Activated T-helper 17 cell treated with anti-CD3 and anti-CD28 coated beads, Interleukin-2, amount 50 U/mL, for 72 hours (primary cell): Measurements from ENCODE around the gene SLC9B1. TPM values are rescaled to one million over a fixed set of nuclear protein-coding genes. Genes with fewer than 3 reads are reported as not detected.
"Not testable (repeated sequence)": the region's sequence is repeated elsewhere in the genome, so short reads cannot be mapped to it uniquely, and the experiment has no call there.

Experiments
- ATAC-seq: fragments of 150-1000 bp; cut with Tn5 transposase; replicated peaks from 2 replicates; pipeline ENCODE4 v1.10.0; 2021; ENCODE audit warnings: mild to moderate bottlenecking, moderate library complexity
- H3K27ac Mint-ChIP-seq: one replicate; pipeline ENCODE4 v1.8.0; 2022; ENCODE audit warnings: mixed read lengths
- H3K27me3 Mint-ChIP-seq: one replicate; pipeline ENCODE4 v1.8.0; 2022; ENCODE audit warnings: mixed read lengths
- H3K36me3 Mint-ChIP-seq: one replicate; pipeline ENCODE4 v1.8.0; 2022; ENCODE audit warnings: low read depth, mild to moderate bottlenecking, mixed read lengths
- H3K4me1 Mint-ChIP-seq: one replicate; pipeline ENCODE4 v1.8.0; 2022; ENCODE audit warnings: mixed read lengths
- H3K4me3 Mint-ChIP-seq: one replicate; pipeline ENCODE4 v1.8.0; 2022; ENCODE audit warnings: mild to moderate bottlenecking, mixed read lengths
- H3K9me3 Mint-ChIP-seq: one replicate; pipeline ENCODE4 v1.8.0; 2022; ENCODE audit warnings: mixed read lengths
- total RNA-seq, 2 donors: library from RNA; stranded (reverse); gene quantifications; one replicate each; pipeline ENCODE4 v1.2.3, GENCODE V29; 2022

SLC9B1 gene
- total RNA-seq, 2 donors from 2014 or later: 1.1 to 2.6 TPM

GRCh38 chr4:102877477-102878106, 141.9 kb downstream of the SLC9B1 start:
- not testable (repeated sequence) for H3K27me3 Mint-ChIP-seq, ATAC-seq
- H3K36me3 Mint-ChIP-seq: peaks cover 66% of the 10 kb centered on the region

GRCh38 chr4:102871772-102872171, 147.7 kb downstream of the SLC9B1 start:
- Mint-ChIP-seq H3K27me3 (no peaks in the 10 kb centered on the region), H3K36me3 (peaks cover 64% of the 10 kb centered on the region), H3K27ac (no peak overlapping the region), H3K9me3 (no peaks in the 10 kb centered on the region), H3K4me1 (peaks cover 29% of the 10 kb centered on the region), H3K4me3 (peak overlapping the region; percentile 99)
- no peak for ATAC-seq

More at GRCh38 chr4:102877477-102878106, 141.9 kb downstream of the SLC9B1 start:
- H3K27ac Mint-ChIP-seq, H3K9me3 Mint-ChIP-seq, H3K4me3 Mint-ChIP-seq: not testable (repeated sequence)
- H3K4me1 Mint-ChIP-seq: peaks cover 20% of the 10 kb centered on the region

GRCh38 chr4:102869569-102870197, 149.8 kb downstream of the SLC9B1 start:
- no peaks in the 10 kb centered on the region for H3K9me3 Mint-ChIP-seq
- no peaks in the 10 kb centered on the region for H3K27me3 Mint-ChIP-seq
- ATAC-seq: peak; percentile 36
- peak overlapping the region; percentile 99 for H3K27ac Mint-ChIP-seq
- H3K36me3 Mint-ChIP-seq: peaks cover 52% of the 10 kb centered on the region
- H3K4me3 Mint-ChIP-seq: peak overlapping the region; percentile 99
- H3K4me1 Mint-ChIP-seq: peaks cover 40% of the 10 kb centered on the region

- no peaks in the 10 kb centered on the region for H3K9me3 Mint-ChIP-seq
- peak within 1 kb of the TSS; percentile 99 for H3K27ac Mint-ChIP-seq
- peaks cover 45% of the 10 kb centered on the region for H3K36me3 Mint-ChIP-seq
- peak within 1 kb of the TSS; percentile 99 for H3K4me3 Mint-ChIP-seq
- peak; percentile 91 for ATAC-seq
- peaks cover 42% of the 10 kb centered on the region for H3K4me1 Mint-ChIP-seq
- H3K27me3 Mint-ChIP-seq: no peaks in the 10 kb centered on the region
Measured at GRCh38 chr4:102868781-102869568, 150.5 kb downstream of the SLC9B1 start, which contains the start of gene CISD2. Gene CISD2 (plus strand): TSS chr4:102868992. CDS start chr4:102869085, 93 bp downstream.

- peak overlapping the region; percentile 99 for H3K4me3 Mint-ChIP-seq
- peak; percentile 55 for ATAC-seq
- peak overlapping the region; percentile 99 for H3K27ac Mint-ChIP-seq
- H3K36me3 Mint-ChIP-seq: peaks cover 38% of the 10 kb centered on the region
- peaks cover 42% of the 10 kb centered on the region for H3K4me1 Mint-ChIP-seq
- H3K27me3 Mint-ChIP-seq: no peaks in the 10 kb centered on the region
- no peaks in the 10 kb centered on the region for H3K9me3 Mint-ChIP-seq
Measured at GRCh38 chr4:102868153-102868780, 151.2 kb downstream of the SLC9B1 start.

- Mint-ChIP-seq H3K27me3 (no peaks in the 10 kb centered on the region), H3K4me1 (peaks cover 36% of the 10 kb centered on the region), H3K27ac (peak overlapping the region; percentile 99), H3K36me3 (peaks cover 30% of the 10 kb centered on the region), H3K4me3 (peak overlapping the region; percentile 99), H3K9me3 (no peaks in the 10 kb centered on the region)
- ATAC-seq: no peak
Measured at GRCh38 chr4:102867278-102868152, 152.0 kb downstream of the SLC9B1 start.

- H3K36me3 Mint-ChIP-seq: peaks cover 24% of the 10 kb centered on the region
- ATAC-seq: not testable (repeated sequence)
- H3K4me3 Mint-ChIP-seq: peak overlapping the region; percentile 99
Measured at GRCh38 chr4:102865327-102865726, 154.2 kb downstream of the SLC9B1 start.

GRCh38 chr4:102862747-102863146, 156.8 kb downstream of the SLC9B1 start:
- H3K4me1 Mint-ChIP-seq: peaks cover 21% of the 10 kb centered on the region
- no peak overlapping the region for H3K4me3 Mint-ChIP-seq
- no peak overlapping the region for H3K27ac Mint-ChIP-seq
- H3K36me3 Mint-ChIP-seq: peaks cover 21% of the 10 kb centered on the region
- ATAC-seq: no peak
- peaks cover 15% of the 10 kb centered on the region for H3K9me3 Mint-ChIP-seq
- no peaks in the 10 kb centered on the region for H3K27me3 Mint-ChIP-seq

More at GRCh38 chr4:102865327-102865726, 154.2 kb downstream of the SLC9B1 start:
- H3K27me3 Mint-ChIP-seq, H3K9me3 Mint-ChIP-seq: not testable (repeated sequence)
- Mint-ChIP-seq H3K27ac (peak overlapping the region; percentile 50), H3K4me1 (peaks cover 31% of the 10 kb centered on the region)

- no peak overlapping the region for H3K4me3 Mint-ChIP-seq
- peaks cover 21% of the 10 kb centered on the region for H3K4me1 Mint-ChIP-seq
- H3K27ac Mint-ChIP-seq: no peak overlapping the region
- peaks cover 21% of the 10 kb centered on the region for H3K36me3 Mint-ChIP-seq
- H3K9me3 Mint-ChIP-seq: peaks cover 15% of the 10 kb centered on the region
- no peak for ATAC-seq
- no peaks in the 10 kb centered on the region for H3K27me3 Mint-ChIP-seq
Measured at GRCh38 chr4:102862016-102862415, 157.5 kb downstream of the SLC9B1 start.

- no peak overlapping the region for H3K4me3 Mint-ChIP-seq
- no peaks in the 10 kb centered on the region for H3K27me3 Mint-ChIP-seq
- H3K4me1 Mint-ChIP-seq: peaks cover 12% of the 10 kb centered on the region
- no peak for ATAC-seq
- peaks cover 15% of the 10 kb centered on the region for H3K9me3 Mint-ChIP-seq
- no peak overlapping the region for H3K27ac Mint-ChIP-seq
- H3K36me3 Mint-ChIP-seq: peaks cover 19% of the 10 kb centered on the region
Measured at GRCh38 chr4:102860611-102861324, 158.7 kb downstream of the SLC9B1 start.

- Mint-ChIP-seq H3K9me3 (peaks cover 15% of the 10 kb centered on the region), H3K4me1 (no peaks in the 10 kb centered on the region), H3K27ac (no peak overlapping the region), H3K4me3 (no peak overlapping the region), H3K36me3 (peaks cover 12% of the 10 kb centered on the region), H3K27me3 (no peaks in the 10 kb centered on the region)
- no peak for ATAC-seq
Measured at GRCh38 chr4:102858828-102859464, 160.6 kb downstream of the SLC9B1 start.
